Measurements from ENCODE around the gene CDK13.
"Not testable (repeated sequence)": the region's sequence is repeated elsewhere in the genome, so short reads cannot be mapped to it uniquely, and the experiment has no call there.

The CDK13 gene

DNA sequence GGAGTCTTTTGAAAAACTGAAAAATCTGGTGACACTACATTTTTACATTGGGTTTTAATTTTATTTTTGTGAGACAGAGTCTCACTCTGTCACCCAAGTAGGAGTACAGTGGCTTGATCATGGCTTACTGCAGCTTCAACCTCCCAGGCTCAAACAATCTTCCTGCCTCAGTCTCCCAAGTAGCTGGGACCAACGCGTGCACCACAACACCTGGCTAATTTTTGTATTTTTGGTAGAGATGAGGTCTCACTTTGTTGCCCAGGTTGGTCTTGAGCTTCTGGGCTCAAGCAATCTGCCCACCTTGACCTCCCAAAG, 172.8 kb downstream of the CDK13 start:
- H3K27me3 ChIP-seq (ENCODE audit: control insufficient read depth, insufficient read depth, low read length), result no peaks in the 10 kb centered on the region
- no peaks in the 10 kb centered on the region; the same call in 1 of the 2 replicates for H3K9me3 ChIP-seq (ENCODE audit: control insufficient read depth, insufficient read depth, low read depth, low read length)
- no peak overlapping the region for H3K27ac ChIP-seq (ENCODE audit: low read depth, low read length)
- H3K4me1 ChIP-seq (ENCODE audit: control insufficient read depth, insufficient read depth, low read length), result no peaks in the 10 kb centered on the region
- H3K4me3 ChIP-seq (ENCODE audit: low read depth, low read length), result no peak overlapping the region
- H3K36me3 ChIP-seq (ENCODE audit: control insufficient read depth, insufficient read depth, low read length), result no peaks in the 10 kb centered on the region
- no peak overlapping the region for H3K9ac ChIP-seq (ENCODE audit: low read length)

DNA sequence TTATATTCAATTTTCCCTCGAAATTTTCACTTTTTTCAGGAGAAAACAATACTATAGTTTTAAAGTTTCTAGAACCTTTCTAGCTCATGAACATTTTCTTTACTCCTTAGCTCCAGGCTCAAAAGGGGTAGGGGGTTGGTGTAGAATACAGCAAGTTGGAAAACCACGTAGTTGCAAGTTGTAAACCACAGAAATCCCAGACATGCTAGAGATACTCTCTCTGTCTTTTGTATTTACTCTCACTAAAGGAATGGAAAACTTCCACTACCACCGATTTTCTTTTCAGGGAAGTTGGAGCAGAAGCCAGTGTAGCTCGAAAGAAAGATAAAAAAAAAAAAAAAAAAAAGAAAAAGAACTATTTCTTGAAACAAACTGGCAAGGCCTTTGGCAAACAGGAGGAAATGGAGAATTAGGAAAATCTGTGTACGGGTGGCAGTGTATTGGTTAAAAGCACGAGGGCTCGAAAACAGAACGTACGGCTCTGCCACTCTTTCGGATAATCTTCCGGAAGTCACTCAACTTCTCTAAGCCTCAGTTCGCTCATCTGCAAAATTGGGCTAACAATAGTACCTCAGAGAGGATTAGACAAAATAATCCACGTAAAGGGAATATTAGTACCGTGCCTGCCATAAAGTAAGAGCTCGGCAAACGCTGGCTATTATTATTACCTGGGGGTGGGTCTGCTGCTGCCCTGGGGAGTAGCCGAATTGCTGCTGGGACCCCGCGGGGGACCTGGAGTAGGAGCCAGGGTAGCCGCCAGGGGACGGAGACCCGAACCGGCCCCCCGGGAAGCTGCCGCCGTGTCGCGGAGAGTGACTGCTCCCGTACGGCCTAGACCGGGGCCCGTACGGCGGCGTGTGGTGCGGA, 183.7 kb downstream of the CDK13 start:
- Histone ChIP-seq H3K4me1 (ENCODE audit: control insufficient read depth, insufficient read depth, low read length) (peaks cover 6% of the 10 kb centered on the region; the same call in 1 of the 2 replicates), H3K9me3 (ENCODE audit: control insufficient read depth, insufficient read depth, low read depth, low read length) (no peaks in the 10 kb centered on the region), H3K36me3 (ENCODE audit: control insufficient read depth, insufficient read depth, low read length) (peaks cover 3% of the 10 kb centered on the region), H3K9ac (ENCODE audit: low read length) (peak overlapping the region; percentile 87), H3K27ac (ENCODE audit: low read depth, low read length) (peak overlapping the region; percentile 87; the same call in 1 of the 2 replicates), H3K27me3 (ENCODE audit: control insufficient read depth, insufficient read depth, low read length) (peaks cover 16% of the 10 kb centered on the region), H3K4me3 (ENCODE audit: low read depth, low read length) (peak overlapping the region; percentile 97)

DNA sequence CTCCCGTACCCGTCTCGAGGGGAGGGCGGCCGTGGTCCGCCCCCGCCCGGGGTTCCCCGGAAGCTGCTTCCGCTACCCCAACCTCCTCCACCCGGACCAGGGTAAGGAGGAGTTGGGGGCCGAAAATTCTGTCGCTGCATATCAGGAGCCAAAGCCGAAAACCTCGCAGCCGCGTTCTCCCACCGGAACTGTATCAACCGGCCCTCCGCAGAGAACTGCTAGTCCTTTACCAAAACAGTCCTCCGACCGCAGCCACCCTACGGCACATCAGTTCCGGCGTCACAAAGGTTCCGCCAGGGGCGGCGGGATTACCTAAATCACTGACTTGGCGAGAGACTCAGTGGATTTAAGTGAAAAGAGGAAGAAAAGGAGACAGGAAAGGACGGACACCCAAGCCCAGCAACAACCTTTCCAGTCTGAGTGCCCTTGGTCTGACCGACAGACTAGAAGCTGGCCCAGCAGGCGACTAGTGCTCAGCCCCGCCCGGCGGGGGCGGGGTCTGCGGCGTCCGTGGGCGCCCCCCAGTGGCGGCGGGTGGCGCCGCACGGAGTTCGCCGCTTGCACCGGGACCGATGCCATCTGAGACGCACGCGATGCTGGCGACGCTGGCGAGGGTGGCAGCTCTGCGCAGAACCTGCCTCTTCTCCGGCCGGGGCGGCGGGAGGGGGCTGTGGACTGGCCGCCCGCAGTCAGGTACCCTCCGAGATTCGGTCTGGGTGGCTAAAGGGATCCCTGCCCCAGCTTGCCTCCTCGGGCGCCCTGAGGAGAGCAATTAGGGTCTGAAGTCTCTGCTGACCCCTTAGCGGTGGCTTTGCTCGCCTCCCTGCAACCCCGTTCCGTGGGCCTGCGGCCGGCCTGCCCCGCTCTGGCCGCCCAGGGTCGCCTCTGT, 184.6 kb downstream of the CDK13 start, which contains the start of the genes MPLKIP and SUGCT:
Gene MPLKIP, minus strand, starts transcription at position 195 of the 889 bp plus-strand sequence. Its CDS starts 55 bp downstream, at position 140.
Gene SUGCT, plus strand, starts transcription at position 578 of the 889 bp plus-strand sequence.
- H3K9ac ChIP-seq (ENCODE audit: low read length), result peak within 1 kb of the TSS; percentile 87
- peaks cover 6% of the 10 kb centered on the region; the same call in 1 of the 2 replicates for H3K4me1 ChIP-seq (ENCODE audit: control insufficient read depth, insufficient read depth, low read length)
- peak within 1 kb of the TSS; percentile 87; the same call in 1 of the 2 replicates for H3K27ac ChIP-seq (ENCODE audit: low read depth, low read length)
- peaks cover 16% of the 10 kb centered on the region for H3K27me3 ChIP-seq (ENCODE audit: control insufficient read depth, insufficient read depth, low read length)
- H3K9me3 ChIP-seq (ENCODE audit: control insufficient read depth, insufficient read depth, low read depth, low read length), result no peaks in the 10 kb centered on the region
- peak within 1 kb of the TSS; percentile 97 for H3K4me3 ChIP-seq (ENCODE audit: low read depth, low read length)
- peaks cover 3% of the 10 kb centered on the region for H3K36me3 ChIP-seq (ENCODE audit: control insufficient read depth, insufficient read depth, low read length)

DNA sequence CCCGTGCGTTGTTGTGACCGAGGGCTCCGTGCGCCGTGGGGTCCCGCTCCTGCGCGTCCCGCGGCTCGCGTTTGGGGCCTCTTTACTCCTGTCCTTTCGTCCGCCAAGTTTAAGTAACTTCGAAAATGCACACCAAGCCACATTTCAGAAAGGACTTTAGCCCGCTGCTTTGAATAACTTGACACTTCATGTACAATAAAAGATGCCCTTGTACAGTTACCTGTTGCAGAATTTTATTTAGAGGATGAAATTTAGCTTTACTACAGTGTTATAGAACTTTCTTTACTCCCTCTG, 185.2 kb downstream of the CDK13 start:
- Histone ChIP-seq H3K9me3 (ENCODE audit: control insufficient read depth, insufficient read depth, low read depth, low read length) (no peaks in the 10 kb centered on the region), H3K4me3 (ENCODE audit: low read depth, low read length) (peak overlapping the region; percentile 97), H3K36me3 (ENCODE audit: control insufficient read depth, insufficient read depth, low read length) (peaks cover 3% of the 10 kb centered on the region), H3K27me3 (ENCODE audit: control insufficient read depth, insufficient read depth, low read length) (peaks cover 16% of the 10 kb centered on the region), H3K4me1 (ENCODE audit: control insufficient read depth, insufficient read depth, low read length) (peaks cover 6% of the 10 kb centered on the region; the same call in 1 of the 2 replicates), H3K27ac (ENCODE audit: low read depth, low read length) (no peak overlapping the region), H3K9ac (ENCODE audit: low read length) (peak overlapping the region; percentile 48)

DNA sequence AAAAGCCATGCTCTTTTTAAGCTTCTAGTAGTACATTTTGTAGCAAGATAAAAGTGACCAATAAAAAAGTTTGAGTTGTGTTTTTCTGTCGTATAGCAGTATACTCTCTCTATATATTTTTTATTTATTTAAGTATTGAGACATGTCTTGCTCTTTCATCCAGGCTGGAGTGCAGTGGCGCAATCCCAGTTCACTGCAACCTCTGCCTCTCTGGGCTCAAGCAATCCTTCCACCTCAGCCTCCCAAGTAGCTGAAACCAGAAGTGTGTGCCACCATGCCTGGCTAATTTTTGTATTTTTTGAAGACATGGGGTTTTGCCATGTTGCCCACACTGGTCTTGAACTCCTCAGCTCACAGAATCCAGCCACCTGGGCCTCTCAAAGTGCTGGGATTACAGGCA, 187.5 kb downstream of the CDK13 start:
- no peak overlapping the region for H3K4me3 ChIP-seq (ENCODE audit: low read depth, low read length)
- H3K9ac ChIP-seq (ENCODE audit: low read length), result no peak overlapping the region
- H3K36me3 ChIP-seq (ENCODE audit: control insufficient read depth, insufficient read depth, low read length), result no peaks in the 10 kb centered on the region; the same call in 1 of the 2 replicates
- H3K27ac ChIP-seq (ENCODE audit: low read depth, low read length), result no peak overlapping the region
- H3K9me3 ChIP-seq (ENCODE audit: control insufficient read depth, insufficient read depth, low read depth, low read length), result no peaks in the 10 kb centered on the region
- peaks cover 16% of the 10 kb centered on the region for H3K27me3 ChIP-seq (ENCODE audit: control insufficient read depth, insufficient read depth, low read length)
- H3K4me1 ChIP-seq (ENCODE audit: control insufficient read depth, insufficient read depth, low read length), result peaks cover 6% of the 10 kb centered on the region; the same call in 1 of the 2 replicates

DNA sequence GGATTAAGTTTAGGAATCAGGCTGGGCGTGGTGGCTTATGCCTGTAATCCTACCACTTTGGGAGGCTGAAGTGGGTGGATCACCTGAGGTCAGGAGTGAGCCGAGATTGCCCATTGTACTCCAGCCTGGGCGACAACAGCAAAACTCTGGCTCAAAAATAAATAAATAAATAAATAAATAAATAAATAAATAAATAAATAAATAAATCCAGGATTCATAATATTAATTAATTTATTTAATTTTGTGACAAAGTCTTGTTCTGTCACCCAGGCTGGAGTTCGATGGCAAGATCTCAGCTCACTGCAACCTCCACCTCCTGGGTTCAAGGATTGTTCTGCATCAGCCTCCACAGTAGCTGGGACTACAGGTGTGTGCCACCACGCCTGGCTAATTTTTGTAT, 188.9 kb downstream of the CDK13 start:
- Histone ChIP-seq H3K4me3 (ENCODE audit: low read depth, low read length) (no peak overlapping the region), H3K9ac (ENCODE audit: low read length) (no peak overlapping the region), H3K27me3 (ENCODE audit: control insufficient read depth, insufficient read depth, low read length) (peaks cover 16% of the 10 kb centered on the region), H3K9me3 (ENCODE audit: control insufficient read depth, insufficient read depth, low read depth, low read length) (no peaks in the 10 kb centered on the region), H3K4me1 (ENCODE audit: control insufficient read depth, insufficient read depth, low read length) (no peaks in the 10 kb centered on the region), H3K27ac (ENCODE audit: low read depth, low read length) (no peak overlapping the region), H3K36me3 (ENCODE audit: control insufficient read depth, insufficient read depth, low read length) (no peaks in the 10 kb centered on the region)

DNA sequence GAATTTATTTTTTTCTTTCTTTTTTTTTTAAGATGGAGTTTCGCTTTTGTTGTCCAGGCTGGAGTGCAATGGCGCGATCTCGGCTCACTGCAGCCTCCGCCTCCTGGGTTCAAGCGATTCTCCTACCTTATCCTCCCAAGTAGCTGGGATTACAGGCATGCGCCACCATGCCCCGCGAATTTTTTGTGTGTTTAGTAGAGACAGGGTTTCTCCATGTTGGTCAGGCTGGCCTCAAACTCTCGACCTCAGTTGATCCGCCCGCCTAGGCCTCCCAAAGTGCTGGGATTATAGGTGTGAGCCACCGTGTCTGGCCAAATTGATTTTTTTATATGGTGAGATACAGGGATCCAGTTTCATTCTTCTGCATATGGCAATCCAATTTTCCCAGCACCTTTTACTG, 189.8 kb downstream of the CDK13 start:
- H3K9me3 ChIP-seq (ENCODE audit: control insufficient read depth, insufficient read depth, low read depth, low read length); H3K27ac ChIP-seq (ENCODE audit: low read depth, low read length); H3K4me1 ChIP-seq (ENCODE audit: control insufficient read depth, insufficient read depth, low read length): not testable (repeated sequence)

DNA sequence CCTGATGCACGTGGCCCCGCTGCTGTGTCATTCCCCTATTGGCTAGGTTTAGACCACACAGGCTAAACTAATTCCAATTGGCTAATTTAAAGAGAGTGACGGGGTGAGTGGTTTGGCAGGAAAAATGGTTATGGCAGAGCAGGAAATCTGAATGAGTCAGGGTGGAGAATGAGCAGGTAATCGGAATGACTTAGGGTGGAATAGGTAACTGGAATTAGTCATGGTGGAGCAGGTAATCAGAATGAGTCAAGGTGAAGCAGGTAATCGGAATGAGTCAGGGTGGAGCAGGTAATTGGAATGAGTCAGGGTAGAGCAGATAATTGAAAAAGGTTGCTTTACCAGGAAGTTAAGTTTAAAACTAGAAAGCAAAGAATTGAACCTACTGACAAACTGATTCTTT, 191.9 kb downstream of the CDK13 start:
- H3K4me3 ChIP-seq (ENCODE audit: low read depth, low read length); H3K27me3 ChIP-seq (ENCODE audit: control insufficient read depth, insufficient read depth, low read length); H3K4me1 ChIP-seq (ENCODE audit: control insufficient read depth, insufficient read depth, low read length); H3K9ac ChIP-seq (ENCODE audit: low read length); H3K36me3 ChIP-seq (ENCODE audit: control insufficient read depth, insufficient read depth, low read length); H3K27ac ChIP-seq (ENCODE audit: low read depth, low read length): not testable (repeated sequence)
- H3K9me3 ChIP-seq (ENCODE audit: control insufficient read depth, insufficient read depth, low read depth, low read length), result peaks cover 12% of the 10 kb centered on the region

More for the DNA sequence above, 189.8 kb downstream of the CDK13 start:
- H3K36me3 ChIP-seq (ENCODE audit: control insufficient read depth, insufficient read depth, low read length); H3K9ac ChIP-seq (ENCODE audit: low read length); H3K4me3 ChIP-seq (ENCODE audit: low read depth, low read length): not testable (repeated sequence)
- H3K27me3 ChIP-seq (ENCODE audit: control insufficient read depth, insufficient read depth, low read length), result peaks cover 16% of the 10 kb centered on the region

DNA sequence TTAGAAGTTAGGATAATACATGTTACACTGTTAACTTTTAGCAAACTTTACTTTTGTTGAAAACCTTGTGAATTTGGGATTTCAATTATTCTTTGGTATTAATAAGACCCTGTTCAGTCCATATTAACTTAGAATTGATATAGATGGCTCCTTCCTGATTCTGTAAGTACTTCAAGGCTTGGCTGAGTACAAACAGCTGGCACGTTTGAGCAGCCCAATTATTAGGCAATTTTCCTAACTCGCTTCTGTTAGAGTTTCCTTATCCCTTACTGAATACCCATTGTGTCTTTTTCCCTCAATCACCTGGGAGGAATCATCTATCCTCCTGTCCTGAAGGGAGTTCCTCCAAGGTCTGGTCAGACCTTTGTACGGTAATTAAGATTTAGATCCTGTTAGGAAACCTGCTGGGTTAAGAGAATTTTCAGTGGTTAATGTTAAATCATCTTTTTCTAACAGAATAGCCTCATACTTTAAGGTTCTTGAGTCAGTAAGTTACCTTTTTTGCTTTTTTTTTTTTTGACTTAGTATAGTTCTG, 195.6 kb downstream of the CDK13 start:
- not testable (repeated sequence) for H3K27ac ChIP-seq (ENCODE audit: low read depth, low read length); H3K27me3 ChIP-seq (ENCODE audit: control insufficient read depth, insufficient read depth, low read length); H3K9ac ChIP-seq (ENCODE audit: low read length); H3K4me3 ChIP-seq (ENCODE audit: low read depth, low read length); H3K4me1 ChIP-seq (ENCODE audit: control insufficient read depth, insufficient read depth, low read length); H3K36me3 ChIP-seq (ENCODE audit: control insufficient read depth, insufficient read depth, low read length)
- peaks cover 18% of the 10 kb centered on the region for H3K9me3 ChIP-seq (ENCODE audit: control insufficient read depth, insufficient read depth, low read depth, low read length)

DNA sequence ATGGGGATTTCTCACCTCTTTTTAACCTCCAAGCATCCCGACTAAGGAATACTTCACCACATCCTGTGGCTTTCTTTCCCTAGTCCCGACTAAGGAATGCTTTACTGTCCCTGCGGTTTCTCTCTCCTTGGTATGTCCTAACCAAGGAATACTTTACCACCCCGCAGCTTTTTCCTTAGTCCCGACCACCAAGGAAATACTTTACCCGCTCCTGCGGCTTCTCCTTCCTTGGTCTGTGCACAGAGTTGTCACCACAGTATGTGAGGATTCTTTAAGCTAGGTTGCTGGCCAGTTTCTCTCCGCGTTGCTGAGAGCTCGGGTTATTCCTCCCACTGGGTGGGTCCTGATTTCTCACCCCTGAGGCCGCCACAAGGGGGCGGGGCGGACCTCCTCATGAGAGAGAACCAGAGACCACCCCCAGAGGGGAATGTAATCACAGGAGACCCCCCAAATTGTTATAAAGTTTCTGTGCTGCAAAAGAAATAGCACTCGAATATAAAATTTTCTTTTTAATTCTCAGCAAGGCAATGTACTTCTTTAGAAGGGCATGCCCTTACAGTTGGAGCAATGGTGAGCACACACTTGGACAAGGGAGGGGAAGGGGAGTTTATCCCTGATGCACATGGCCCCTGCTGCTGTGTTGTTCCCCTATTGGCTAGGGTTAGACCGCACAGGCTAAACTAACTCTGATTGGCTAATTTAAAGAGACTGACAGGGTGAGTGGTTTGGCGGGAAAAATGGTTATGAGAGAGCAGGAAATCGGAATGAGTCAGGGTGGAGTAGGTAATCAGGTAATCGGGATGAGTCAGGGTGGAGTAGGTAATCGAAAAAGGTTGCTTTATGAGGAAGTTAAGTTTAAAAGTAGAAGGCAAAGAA, 197.6 kb downstream of the CDK13 start:
- H3K36me3 ChIP-seq (ENCODE audit: control insufficient read depth, insufficient read depth, low read length), result no peaks in the 10 kb centered on the region
- H3K9me3 ChIP-seq (ENCODE audit: control insufficient read depth, insufficient read depth, low read depth, low read length), result peaks cover 18% of the 10 kb centered on the region
- H3K4me3 ChIP-seq (ENCODE audit: low read depth, low read length), result no peak overlapping the region
- peaks cover 6% of the 10 kb centered on the region; the same call in 1 of the 2 replicates for H3K4me1 ChIP-seq (ENCODE audit: control insufficient read depth, insufficient read depth, low read length)
- H3K9ac ChIP-seq (ENCODE audit: low read length), result no peak overlapping the region
- no peaks in the 10 kb centered on the region for H3K27me3 ChIP-seq (ENCODE audit: control insufficient read depth, insufficient read depth, low read length)
- no peak overlapping the region for H3K27ac ChIP-seq (ENCODE audit: low read depth, low read length)
